Measurements from ENCODE around the gene ZG16. TPM values are rescaled to one million over a fixed set of nuclear protein-coding genes. Genes with fewer than 3 reads are reported as not detected.

Gene ZG16
- total and polyA plus RNA-seq, 11 donors: 0.04 to 0.08 TPM; not detected in 9

- intact Hi-C loops (cut with DNase I): no loop called here
- Histone ChIP-seq H3K4me1 (no peaks in the 10 kb centered on the region), H3K27me3 (peaks cover 0 to 7% (median 0%) of the 10 kb centered on the region in 9 donors), H3K4me3 (no peak overlapping the region), H3K27ac (no peak overlapping the region), H3K9me3 (no peaks in the 10 kb centered on the region), H3K36me3 (no peaks in the 10 kb centered on the region)
- TF ChIP-seq CTCF (IDR thresholded peaks at IDR 0.05): no peak
- no peak for TF ChIP-seq POLR2A (IDR thresholded peaks at IDR 0.05)
- DNase-seq: no peak
- 68 to 77% (median 75%) methylated on average over 6 of the region's 6 CpGs for WGBS, 4 donors
- ATAC-seq: no peak
Measured at GRCh38 chr16:29761882-29762281, 16.2 kb upstream of the ZG16 start.

- peaks cover 0 to 7% (median 0%) of the 10 kb centered on the region in 9 donors for H3K27me3 ChIP-seq
- H3K36me3 ChIP-seq: no peaks in the 10 kb centered on the region
- intact Hi-C loops (cut with DNase I): no loop called here
- no peak for DNase-seq
- WGBS, 4 donors: 67 to 68% (median 68%) methylated on average over 6 of the region's 6 CpGs
- no peak for TF ChIP-seq CTCF (IDR thresholded peaks at IDR 0.05)
- no peak for TF ChIP-seq POLR2A (IDR thresholded peaks at IDR 0.05)
- H3K4me3 ChIP-seq: no peak overlapping the region
- H3K4me1 ChIP-seq: no peaks in the 10 kb centered on the region
- H3K9me3 ChIP-seq: no peaks in the 10 kb centered on the region
- no peak for ATAC-seq
- no peak overlapping the region for H3K27ac ChIP-seq
Measured at GRCh38 chr16:29763326-29763725, 14.7 kb upstream of the ZG16 start.

GRCh38 chr16:29765167-29766032 is 12.7 kb upstream of the ZG16 start:
- peak in 2 of 4 donors; percentile 24 to 36 for ATAC-seq
- Histone ChIP-seq H3K4me1 (no peaks in the 10 kb centered on the region), H3K9me3 (no peaks in the 10 kb centered on the region), H3K27ac (no peak overlapping the region), H3K36me3 (no peaks in the 10 kb centered on the region), H3K27me3 (peaks cover 0 to 7% (median 0%) of the 10 kb centered on the region in 9 donors), H3K4me3 (no peak overlapping the region)
- DNase-seq: no peak
- no peak for TF ChIP-seq POLR2A (IDR thresholded peaks at IDR 0.05)
- no peak for TF ChIP-seq CTCF (IDR thresholded peaks at IDR 0.05)
- WGBS, 4 donors: 68 to 75% (median 72%) methylated on average over 15 of the region's 15 CpGs
- intact Hi-C loops (cut with DNase I): no loop called here

- no peaks in the 10 kb centered on the region for H3K9me3 ChIP-seq
- peaks cover 0 to 7% (median 0%) of the 10 kb centered on the region in 9 donors for H3K27me3 ChIP-seq
- intact Hi-C loops (cut with DNase I): no loop called here
- no peaks in the 10 kb centered on the region for H3K36me3 ChIP-seq
- no peak for TF ChIP-seq POLR2A (IDR thresholded peaks at IDR 0.05)
- TF ChIP-seq CTCF (IDR thresholded peaks at IDR 0.05): no peak
- H3K4me1 ChIP-seq: no peaks in the 10 kb centered on the region
- no peak overlapping the region for H3K4me3 ChIP-seq
- DNase-seq: no peak
- 85 to 95% (median 87%) methylated on average over 3 of the region's 3 CpGs for WGBS, 4 donors
- no peak for ATAC-seq
- no peak overlapping the region for H3K27ac ChIP-seq
Measured at GRCh38 chr16:29766571-29766970, 11.5 kb upstream of the ZG16 start.
